HG02981 (cell line): ENCODE data around the gene BPIFB6.

ENCODE experiments used
- ATAC-seq: cut with Tn5 transposase; IDR thresholded peaks from one replicate; pipeline ENCODE4 v1.9.1; 2021; ENCODE audit warnings: mild to moderate bottlenecking, moderate library complexity; ENCODE audit not compliant: unreplicated experiment

Gene BPIFB6

GRCh38 chr20:33031531-33031930 lies at the start of gene BPIFB6:
TSS of gene BPIFB6 (plus strand) at chr20:33031648. CDS start at chr20:33031648, 0 bp downstream.
- ATAC-seq = no peak

- ATAC-seq = no peak
Observed at GRCh38 chr20:32982617-32983458, 48.6 kb upstream of the BPIFB6 start.

- ATAC-seq = no peak
Observed at GRCh38 chr20:32983459-32984112, 47.9 kb upstream of the BPIFB6 start.

- ATAC-seq = no peak
Observed at GRCh38 chr20:32984196-32984595, 47.3 kb upstream of the BPIFB6 start.

GRCh38 chr20:32984631-32985354 lies 46.7 kb upstream of the BPIFB6 start:
- ATAC-seq = no peak

GRCh38 chr20:32985596-32985995 lies 45.9 kb upstream of the BPIFB6 start:
- no peak for ATAC-seq

GRCh38 chr20:32986331-32986966 lies 45.0 kb upstream of the BPIFB6 start:
- ATAC-seq = no peak

GRCh38 chr20:32987044-32987825 lies 44.2 kb upstream of the BPIFB6 start:
- ATAC-seq = no peak

- no peak for ATAC-seq
Observed at GRCh38 chr20:32988008-32988407, 43.4 kb upstream of the BPIFB6 start.

- ATAC-seq = no peak
Observed at GRCh38 chr20:32989507-32990283, 41.8 kb upstream of the BPIFB6 start.

- ATAC-seq = no peak
Observed at GRCh38 chr20:32990426-32990825, 41.0 kb upstream of the BPIFB6 start.

- no peak for ATAC-seq
Observed at GRCh38 chr20:32991383-32991782, 40.1 kb upstream of the BPIFB6 start.

- ATAC-seq = no peak
Observed at GRCh38 chr20:32991792-32992641, 39.4 kb upstream of the BPIFB6 start.

GRCh38 chr20:32993496-32994050 lies 37.9 kb upstream of the BPIFB6 start:
- ATAC-seq = no peak

- ATAC-seq = no peak
Observed at GRCh38 chr20:32995802-32996201, 35.6 kb upstream of the BPIFB6 start.

GRCh38 chr20:32997431-32997830 lies 34.0 kb upstream of the BPIFB6 start:
- ATAC-seq = no peak

GRCh38 chr20:32999603-33000250 lies 31.7 kb upstream of the BPIFB6 start:
- ATAC-seq = no peak
